ENCODE data around the gene DRC7. TPM values are rescaled to one million over a fixed set of nuclear protein-coding genes. Genes with fewer than 3 reads are reported as not detected.

DRC7 gene
- total and polyA plus RNA-seq, 10 of the 15 experiments (the other 5 are each of a cell fraction or from before 2014, with no cell fraction given): 0.06 to 0.49 (median 0.14) TPM; not detected in 4

GRCh38 chr16:57649846-57650245, 44.8 kb upstream of the DRC7 start (continued):
- no peak for TF ChIP-seq USF1 (IDR thresholded peaks at IDR 0.05; ENCODE audit: borderline replicate concordance, extremely low read length, insufficient read depth, low read depth, low read length)

- CTCF ChIA-PET: interaction anchor here (0.7 to 8.1 kb wide), 3 partner anchors 51 to 76 kb away, joined by 3 to 210 read pairs (median 4); no protein-coding TSS in a partner anchor
- H3K4me3 ChIP-seq: no peak overlapping the region
- SMC1A ChIA-PET (ENCODE audit: uncharacterized antibody, unreplicated experiment): interaction anchor here (1.2 kb wide), 1 partner anchor 75 kb away, joined by 4 read pairs; no protein-coding TSS in a partner anchor
- RAD21 ChIA-PET (ENCODE audit: unreplicated experiment): interaction anchor here (0.9 to 1.1 kb wide), 3 partner anchors 42 to 84 kb away, joined by 3 read pairs; partner anchors contain the start of gene KATNB1
- POLR2A ChIA-PET: interaction anchor here (0.5 kb wide), 2 partner anchors 79 to 228 kb away, joined by 4 to 6 read pairs; no protein-coding TSS in a partner anchor
- no peak overlapping the region for H3K27ac ChIP-seq (ENCODE audit: control insufficient read depth, insufficient read depth)
- in situ Hi-C loops (cut with MboI) (no loop called here), intact Hi-C loops (cut with micrococcal nuclease; ENCODE audit: unreplicated experiment) (no loop called here)
- no peak overlapping the region for H2AFZ ChIP-seq (ENCODE audit: control insufficient read depth, low read depth, low read length)
- peaks cover 19% of the 10 kb centered on the region for H3K4me1 ChIP-seq (ENCODE audit: control insufficient read depth, insufficient read depth, low read length)
- no peak for ATAC-seq
- H3K27me3 ChIP-seq (replicated peaks in 1 of 2; ENCODE audit: control insufficient read depth in 2 of 2, insufficient read depth in 2 of 2, low read length in 1 of 2): no peaks in the 10 kb centered on the region; a peak in 1 of 4 replicates
- no TSS peak for BruUV-seq (replicated peaks)
- TF ChIP-seq NR2C1 (IDR thresholded peaks at IDR 0.05) (peak; percentile 64), NFIC (IDR thresholded peaks at IDR 0.05; ENCODE audit: low read depth, low read length) (no peak), NR2F1 (conservative IDR thresholded peaks at IDR 0.05) (peak; percentile 47; the same call in 1 of the 2 replicates), NFYB (IDR thresholded peaks at IDR 0.05; ENCODE audit: insufficient read depth, low read depth, low read length) (no peak), ZNF274 (IDR thresholded peaks at IDR 0.05; ENCODE audit: insufficient read depth, insufficient read length) (no peak), RAD21 (IDR thresholded peaks at IDR 0.05; ENCODE audit: insufficient read depth, low read depth, low read length) (0 out of 2 replicates have a peak, but pooled peaks have one; percentile 22), SMC3 (IDR thresholded peaks at IDR 0.05; ENCODE audit: borderline replicate concordance, low read length) (no peak), SRF (IDR thresholded peaks at IDR 0.05; ENCODE audit: low read depth in 2 of 2, low read length in 2 of 2) (no peak)
- no peaks in the 10 kb centered on the region for H3K36me3 ChIP-seq (ENCODE audit: control insufficient read depth in 2 of 2, insufficient read depth in 2 of 2, low read length in 1 of 2)
- no peak overlapping the region for H3K9ac ChIP-seq (ENCODE audit: control insufficient read depth, insufficient read depth, low read length)
- H3K79me2 ChIP-seq (ENCODE audit: control insufficient read depth, insufficient read depth, low read length): no peaks in the 10 kb centered on the region
- FAIRE-seq: no peak
- 38% methylated on average over 10 of the region's 10 CpGs for WGBS (ENCODE audit: insufficient coverage, insufficient replicate concordance, low lambda C conversion rate, missing lambda C conversion rate)
- H3K9me3 ChIP-seq (replicated peaks; ENCODE audit: control insufficient read depth, insufficient read depth, low read length): no peaks in the 10 kb centered on the region
- H4K20me1 ChIP-seq (ENCODE audit: control insufficient read depth, insufficient read depth): no peaks in the 10 kb centered on the region
- no peak overlapping the region for H3K4me2 ChIP-seq (ENCODE audit: control insufficient read depth, insufficient read depth)
- no peak for DNase-seq (ENCODE audit: low read depth, low spot score)
Observed at GRCh38 chr16:57651344-57652333, 43.0 kb upstream of the DRC7 start.
